GM12892 (cell line): Measurements from ENCODE around the gene BATF3.

Source experiments
- POLR2A ChIP-seq: IDR thresholded peaks from 2 replicates; pipeline ENCODE4 v1.6.1; 2011; ENCODE audit warnings: low read depth, low read length, control low read depth
- POLR2AphosphoS5 ChIP-seq: IDR thresholded peaks from 2 replicates; pipeline ENCODE4 v1.6.1; 2011; ENCODE audit warnings: low read depth, low read length, control low read depth

DNA sequence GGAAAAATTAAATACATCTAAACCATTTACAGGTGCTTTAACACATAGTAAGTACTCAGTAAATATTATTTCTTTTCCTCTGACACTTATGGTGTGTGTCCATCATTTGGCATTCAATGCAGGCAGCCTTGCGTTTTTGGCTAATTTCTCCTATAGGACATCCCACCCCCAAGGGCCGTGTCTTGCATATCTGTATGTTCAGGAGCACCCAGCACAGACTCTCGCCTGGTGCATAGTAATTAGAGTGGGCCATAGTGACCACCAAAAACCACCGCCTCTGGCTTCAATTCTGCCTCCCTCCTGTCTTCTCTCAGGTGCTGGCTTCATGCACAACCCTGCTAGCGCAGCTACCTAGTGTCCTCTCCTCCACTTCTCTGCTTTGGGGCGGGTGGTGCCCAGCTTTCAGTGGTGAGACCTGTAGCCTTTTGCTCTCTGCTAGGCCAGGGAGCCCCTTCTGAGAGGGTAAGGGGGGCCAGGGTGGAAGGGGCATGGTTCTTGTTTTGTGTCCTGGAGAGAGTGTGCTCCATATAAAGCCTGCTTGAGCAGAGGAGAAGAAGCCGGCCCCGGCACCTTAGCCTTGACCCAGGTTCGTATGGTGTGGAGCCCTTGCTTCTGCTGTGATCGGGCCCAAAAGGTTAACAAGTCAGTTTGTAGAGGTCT, 33.4 kb downstream of the BATF3 start:
- TF ChIP-seq POLR2A (no peak), POLR2AphosphoS5 (no peak)
